Measurements from ENCODE around the gene EIF2S1. TPM values are rescaled to one million over a fixed set of nuclear protein-coding genes. Genes with fewer than 3 reads are reported as not detected.

Gene EIF2S1
- total RNA-seq, 1 donor from 2014 or later: 281 TPM

Other genes with a start within 250 kb of the EIF2S1 start
- gene GARIN2, start 170.9 kb upstream of the EIF2S1 start, total RNA-seq: not detected in 2 replicates
- gene PALS1, start 118.9 kb upstream of the EIF2S1 start, total RNA-seq: 34.2 and 40.2 TPM in 2 replicates
- 68.4 and 84.6 TPM in 2 replicates for gene ATP6V1D, start 524 bp upstream of the EIF2S1 start, total RNA-seq
- 1.4 TPM in 2 replicates for gene PLEK2, start 51.8 kb downstream of the EIF2S1 start, total RNA-seq
- gene TMEM229B, start 128.4 kb downstream of the EIF2S1 start, total RNA-seq: 1.1 and 1.4 TPM in 2 replicates
- 0.09 and 1.0 TPM in 2 replicates for gene PLEKHH1, start 173.0 kb downstream of the EIF2S1 start, total RNA-seq
- gene PIGH, start 239.9 kb downstream of the EIF2S1 start, total RNA-seq: 10.9 and 11.7 TPM in 2 replicates

Measured in dermis blood vessel endothelial cell (primary cell).